ENCODE results near the gene ABI1. TPM values are rescaled to one million over a fixed set of nuclear protein-coding genes. Genes with fewer than 3 reads are reported as not detected.
A peak's percentile ranks its signal among the peaks of the same experiment; 100 is the strongest.

Gene ABI1
- total and polyA plus RNA-seq, 2 donors (not counting 1 experiment from before 2014, with no cell fraction given) = 29.4 to 74.3 TPM

DNA sequence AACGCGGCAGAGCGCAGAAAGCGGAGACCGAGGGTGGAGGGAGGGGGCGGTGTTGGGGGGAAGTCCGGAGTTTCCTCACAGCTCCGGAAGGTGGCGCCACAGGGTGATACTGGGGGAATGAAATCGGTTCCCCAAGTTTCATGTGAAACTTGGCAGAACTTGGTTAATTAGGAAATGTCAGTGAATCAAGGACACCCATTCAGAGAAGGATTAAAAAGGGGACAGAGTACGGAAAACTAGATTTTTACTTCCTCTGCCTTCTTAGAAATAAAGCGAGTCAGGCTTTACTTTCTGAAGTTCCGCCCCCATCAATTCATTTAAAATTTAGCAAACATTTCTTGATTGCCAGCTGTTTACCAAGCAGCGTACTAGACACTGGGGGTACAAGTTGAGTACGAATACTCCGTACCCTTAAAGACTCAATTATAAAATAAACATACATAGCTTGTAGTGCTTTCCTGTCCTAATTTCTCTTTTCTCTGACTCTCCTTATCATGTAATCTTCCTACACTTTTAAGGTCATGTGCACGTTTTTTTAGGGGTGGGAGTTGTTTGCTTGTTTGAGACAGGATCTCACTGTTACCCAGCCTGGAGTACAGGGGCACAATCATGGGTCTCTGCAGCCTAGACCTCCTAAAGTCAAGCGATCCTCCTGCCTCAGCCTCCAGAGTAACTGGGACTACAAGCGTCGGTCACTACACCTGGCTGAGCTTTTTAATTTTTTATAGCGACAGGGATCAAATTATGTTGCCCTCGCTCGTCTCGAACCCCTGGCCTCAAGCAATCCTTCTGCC is 644 bp upstream of the ABI1 start:
- Histone ChIP-seq H2AFZ (ENCODE audit: low read length) (peak overlapping the region; percentile 74), H3K36me3 (ENCODE audit: control insufficient read depth, insufficient read depth, low read length) (no peaks in the 10 kb centered on the region), H3K27me3 (ENCODE audit: control insufficient read depth, insufficient read depth, low read length) (peaks cover 3% of the 10 kb centered on the region), H3K9ac (ENCODE audit: insufficient read depth, low read length) (no peak overlapping the region), H3K9me3 (ENCODE audit: control insufficient read depth, insufficient read depth, low read depth, low read length) (no peaks in the 10 kb centered on the region), H3K27ac (ENCODE audit: insufficient read depth, low read length) (no peak overlapping the region), H4K20me1 (ENCODE audit: control insufficient read depth, extremely low read depth, insufficient read depth, low read length) (peaks cover 2% of the 10 kb centered on the region), H3K4me2 (ENCODE audit: extremely low read depth, insufficient read depth, low read length) (peak overlapping the region; percentile 87), H3K4me3 (replicated peaks in 1 of 4; ENCODE audit: control extremely low read depth in 1 of 4, insufficient read depth in 1 of 4, low read depth in 3 of 4, low read length in 4 of 4) (peak overlapping the region; percentile 29 to 51 (median 36)), H3K4me1 (ENCODE audit: control insufficient read depth, extremely low read depth, insufficient read depth, low read length) (no peaks in the 10 kb centered on the region), H3K79me2 (ENCODE audit: control insufficient read depth, insufficient read depth, low read length) (peaks cover 37% of the 10 kb centered on the region)
- no peak for TF ChIP-seq EZH2 (IDR thresholded peaks at IDR 0.05; ENCODE audit: low read length, missing control alignments)
- TF ChIP-seq, protein P1, sequence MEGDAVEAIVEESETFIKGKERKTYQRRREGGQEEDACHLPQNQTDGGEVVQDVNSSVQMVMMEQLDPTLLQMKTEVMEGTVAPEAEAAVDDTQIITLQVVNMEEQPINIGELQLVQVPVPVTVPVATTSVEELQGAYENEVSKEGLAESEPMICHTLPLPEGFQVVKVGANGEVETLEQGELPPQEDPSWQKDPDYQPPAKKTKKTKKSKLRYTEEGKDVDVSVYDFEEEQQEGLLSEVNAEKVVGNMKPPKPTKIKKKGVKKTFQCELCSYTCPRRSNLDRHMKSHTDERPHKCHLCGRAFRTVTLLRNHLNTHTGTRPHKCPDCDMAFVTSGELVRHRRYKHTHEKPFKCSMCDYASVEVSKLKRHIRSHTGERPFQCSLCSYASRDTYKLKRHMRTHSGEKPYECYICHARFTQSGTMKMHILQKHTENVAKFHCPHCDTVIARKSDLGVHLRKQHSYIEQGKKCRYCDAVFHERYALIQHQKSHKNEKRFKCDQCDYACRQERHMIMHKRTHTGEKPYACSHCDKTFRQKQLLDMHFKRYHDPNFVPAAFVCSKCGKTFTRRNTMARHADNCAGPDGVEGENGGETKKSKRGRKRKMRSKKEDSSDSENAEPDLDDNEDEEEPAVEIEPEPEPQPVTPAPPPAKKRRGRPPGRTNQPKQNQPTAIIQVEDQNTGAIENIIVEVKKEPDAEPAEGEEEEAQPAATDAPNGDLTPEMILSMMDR (conservative IDR thresholded peaks at IDR 0.05 in 1 of 2, IDR thresholded peaks at IDR 0.05 in 1 of 2; ENCODE audit: low read depth in 1 of 2, low read length in 2 of 2) = peak; percentile 60 to 70
- DNase-seq (ENCODE audit: low read depth in 2 of 2) = no peak

DNA sequence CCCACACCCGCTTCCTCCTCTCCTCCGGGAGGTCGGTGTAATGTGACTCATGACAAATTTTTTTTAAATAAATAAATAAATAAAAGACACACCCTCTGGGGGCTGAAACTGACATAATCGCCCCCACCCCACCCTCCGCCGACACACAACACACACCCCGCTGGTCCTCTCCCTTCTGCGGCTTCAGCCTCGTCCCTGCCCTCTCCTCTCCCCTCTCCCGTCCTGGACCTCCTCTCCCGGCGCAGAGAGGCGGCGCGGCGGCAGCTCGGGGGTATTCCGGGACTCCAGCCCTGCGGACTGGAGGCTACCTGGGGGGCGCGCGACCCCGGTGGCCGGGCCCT is 686 bp downstream of the ABI1 start:
- Histone ChIP-seq H3K79me2 (ENCODE audit: control insufficient read depth, insufficient read depth, low read length) (peaks cover 48% of the 10 kb centered on the region), H3K27ac (ENCODE audit: insufficient read depth, low read length) (peak overlapping the region; percentile 75), H4K20me1 (ENCODE audit: control insufficient read depth, extremely low read depth, insufficient read depth, low read length) (peaks cover 2% of the 10 kb centered on the region), H3K4me1 (ENCODE audit: control insufficient read depth, extremely low read depth, insufficient read depth, low read length) (no peaks in the 10 kb centered on the region), H3K9me3 (ENCODE audit: control insufficient read depth, insufficient read depth, low read depth, low read length) (no peaks in the 10 kb centered on the region), H3K9ac (ENCODE audit: insufficient read depth, low read length) (peak overlapping the region; percentile 83), H3K36me3 (ENCODE audit: control insufficient read depth, insufficient read depth, low read length) (no peaks in the 10 kb centered on the region), H3K4me3 (replicated peaks in 1 of 4; ENCODE audit: control extremely low read depth in 1 of 4, insufficient read depth in 1 of 4, low read depth in 3 of 4, low read length in 4 of 4) (peak overlapping the region; percentile 78 to 96 (median 84)), H3K4me2 (ENCODE audit: extremely low read depth, insufficient read depth, low read length) (peak overlapping the region; percentile 86), H3K27me3 (ENCODE audit: control insufficient read depth, insufficient read depth, low read length) (peaks cover 3% of the 10 kb centered on the region), H2AFZ (ENCODE audit: low read length) (peak overlapping the region; percentile 93)
- no peak for TF ChIP-seq EZH2 (IDR thresholded peaks at IDR 0.05; ENCODE audit: low read length, missing control alignments)
- TF ChIP-seq, protein P1 (conservative IDR thresholded peaks at IDR 0.05 in 1 of 2, IDR thresholded peaks at IDR 0.05 in 1 of 2; ENCODE audit: low read depth in 1 of 2, low read length in 2 of 2) = no peak
- DNase-seq (ENCODE audit: low read depth in 2 of 2) = peak; percentile 73 to 79

DNA sequence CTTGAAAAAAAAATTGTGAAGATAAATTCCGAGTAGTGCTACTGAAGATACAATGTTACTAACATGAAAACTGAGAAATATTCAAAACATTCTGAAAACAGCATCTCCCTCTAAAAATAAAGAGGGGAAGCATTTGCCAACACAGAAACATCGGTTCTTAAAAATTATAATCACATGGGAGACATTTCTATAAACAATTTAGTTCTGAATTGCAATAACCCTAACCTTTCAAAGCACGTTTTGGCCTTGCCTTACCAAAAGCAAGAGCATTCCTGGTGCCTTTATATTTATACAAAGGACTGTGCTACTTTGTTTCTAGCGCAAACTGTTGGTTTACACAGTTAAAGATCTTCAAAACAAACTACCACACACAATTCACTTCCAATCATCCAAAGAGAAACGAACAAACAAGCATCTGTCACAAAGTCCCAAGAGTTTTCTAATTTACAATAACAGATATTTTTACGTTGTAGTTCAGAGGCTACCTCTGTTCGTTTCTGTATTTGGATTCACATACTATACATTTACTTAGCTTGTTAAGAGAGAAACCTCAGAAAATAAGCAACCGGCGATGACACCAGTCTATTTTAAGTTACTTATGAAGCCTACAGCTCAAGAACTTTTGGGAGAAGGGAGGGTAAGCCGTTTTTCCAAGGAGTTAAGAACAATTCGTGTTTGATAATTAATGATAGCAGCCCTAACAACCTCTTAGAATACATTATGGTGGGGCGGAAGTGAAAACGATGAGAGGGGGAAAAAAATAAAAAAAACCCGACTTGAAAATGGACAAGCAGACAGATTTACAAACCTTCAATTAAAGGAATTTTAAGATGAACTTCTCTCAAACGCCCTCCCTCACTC is 1.3 kb downstream of the ABI1 start:
- peak in 1 of 2 donors; percentile 25 for DNase-seq (ENCODE audit: low read depth in 2 of 2)
- H2AFZ ChIP-seq (ENCODE audit: low read length) = peak overlapping the region; percentile 7
- peak overlapping the region; percentile 54 for H3K9ac ChIP-seq (ENCODE audit: insufficient read depth, low read length)
- no peaks in the 10 kb centered on the region for H3K4me1 ChIP-seq (ENCODE audit: control insufficient read depth, extremely low read depth, insufficient read depth, low read length)
- TF ChIP-seq EZH2 (IDR thresholded peaks at IDR 0.05; ENCODE audit: low read length, missing control alignments) = no peak
- TF ChIP-seq, protein P1 (conservative IDR thresholded peaks at IDR 0.05 in 1 of 2, IDR thresholded peaks at IDR 0.05 in 1 of 2; ENCODE audit: low read depth in 1 of 2, low read length in 2 of 2) = no peak
- H3K27me3 ChIP-seq (ENCODE audit: control insufficient read depth, insufficient read depth, low read length) = peaks cover 3% of the 10 kb centered on the region
- no peaks in the 10 kb centered on the region for H3K36me3 ChIP-seq (ENCODE audit: control insufficient read depth, insufficient read depth, low read length)
- no peaks in the 10 kb centered on the region for H3K9me3 ChIP-seq (ENCODE audit: control insufficient read depth, insufficient read depth, low read depth, low read length)
- H3K27ac ChIP-seq (ENCODE audit: insufficient read depth, low read length) = peak overlapping the region; percentile 75
- peak overlapping the region; percentile 78 to 96 (median 84) for H3K4me3 ChIP-seq (replicated peaks in 1 of 4; ENCODE audit: control extremely low read depth in 1 of 4, insufficient read depth in 1 of 4, low read depth in 3 of 4, low read length in 4 of 4)
- peaks cover 2% of the 10 kb centered on the region for H4K20me1 ChIP-seq (ENCODE audit: control insufficient read depth, extremely low read depth, insufficient read depth, low read length)
- peaks cover 53% of the 10 kb centered on the region for H3K79me2 ChIP-seq (ENCODE audit: control insufficient read depth, insufficient read depth, low read length)
- peak overlapping the region; percentile 86 for H3K4me2 ChIP-seq (ENCODE audit: extremely low read depth, insufficient read depth, low read length)

Data from fibroblast of lung (primary cell).